NCI-H146 treated with DMSO at 0.1 percent for 48 hours (cell line): ENCODE results near the gene LPAR1.

Experiments used
- DNase-seq: peaks from one replicate; lab custom pipeline; 2025; ENCODE audit not compliant: unreplicated experiment; lab: John Stamatoyannopoulos, UW

Gene LPAR1

GRCh38 chr9:110923601-110924000 is 114.7 kb downstream of the LPAR1 start:
- no peak for DNase-seq

DNA sequence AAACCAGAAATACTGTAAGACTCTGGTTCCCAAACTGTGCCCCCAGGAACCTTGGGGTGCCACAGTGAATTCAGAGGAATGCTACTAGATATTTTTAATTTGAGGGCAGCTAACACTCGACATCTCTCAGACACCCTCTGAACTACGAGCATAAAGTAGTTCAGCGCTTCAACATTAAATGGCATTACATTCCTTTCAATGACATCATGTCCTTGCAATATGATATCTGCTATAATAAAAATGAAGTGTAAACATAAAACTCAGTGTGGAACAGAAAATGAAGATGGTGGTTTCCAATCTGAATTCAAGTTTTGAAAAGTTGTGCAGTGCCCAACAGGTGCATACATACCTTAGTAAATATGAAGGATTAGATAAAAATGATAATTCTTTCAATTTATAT is 116.1 kb downstream of the LPAR1 start:
- no peak for DNase-seq

- no peak for DNase-seq
Observed at GRCh38 chr9:110921705-110922104, 116.6 kb downstream of the LPAR1 start.

- no peak for DNase-seq
Observed at GRCh38 chr9:110919609-110920008, 118.7 kb downstream of the LPAR1 start.

- DNase-seq = no peak
Observed at GRCh38 chr9:110919050-110919435, 119.2 kb downstream of the LPAR1 start.

GRCh38 chr9:110918316-110919049 is 119.8 kb downstream of the LPAR1 start:
- DNase-seq = no peak

- DNase-seq = no peak
Observed at GRCh38 chr9:110916403-110916802, 121.9 kb downstream of the LPAR1 start.

DNA sequence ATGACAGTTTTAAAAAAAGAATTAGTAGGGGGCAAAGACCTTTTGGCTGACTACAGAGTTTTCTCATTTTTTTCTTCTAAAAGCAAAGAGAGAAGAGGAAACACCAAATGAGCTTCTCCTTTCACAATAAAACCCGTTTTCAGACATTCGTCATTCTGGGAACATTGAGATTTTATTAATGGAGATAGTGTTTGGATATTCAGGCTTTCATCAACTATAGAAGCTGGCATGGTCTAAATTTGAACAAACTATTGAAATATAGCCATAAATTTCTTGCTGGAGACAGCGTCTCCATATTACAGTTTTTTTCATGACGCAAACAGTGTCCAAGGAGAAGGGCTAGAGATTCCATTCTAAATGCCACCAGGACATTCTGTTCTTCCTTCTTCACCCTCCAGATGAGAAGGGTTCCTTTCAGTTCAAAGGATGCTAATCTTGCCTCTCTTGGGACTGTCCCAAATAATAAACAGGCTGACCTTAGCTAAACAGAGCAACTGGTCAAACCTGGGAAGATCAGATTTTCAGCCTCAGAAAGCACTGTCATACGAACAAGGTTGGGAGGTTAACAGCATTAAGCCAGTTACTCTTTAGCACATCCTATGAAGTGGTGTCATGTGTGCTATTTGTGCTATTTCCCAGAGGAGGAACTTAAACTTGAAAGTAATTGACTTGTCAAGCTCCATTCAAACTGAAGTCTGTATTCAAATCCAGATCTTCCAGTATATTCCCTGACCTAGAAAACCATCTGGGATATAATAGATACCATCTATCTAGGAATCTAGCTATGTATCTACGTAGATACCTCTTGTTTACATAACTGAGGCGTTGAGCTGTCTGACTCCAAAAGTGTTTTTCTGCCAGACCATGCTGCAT is 125.6 kb downstream of the LPAR1 start:
- no peak for DNase-seq

DNA sequence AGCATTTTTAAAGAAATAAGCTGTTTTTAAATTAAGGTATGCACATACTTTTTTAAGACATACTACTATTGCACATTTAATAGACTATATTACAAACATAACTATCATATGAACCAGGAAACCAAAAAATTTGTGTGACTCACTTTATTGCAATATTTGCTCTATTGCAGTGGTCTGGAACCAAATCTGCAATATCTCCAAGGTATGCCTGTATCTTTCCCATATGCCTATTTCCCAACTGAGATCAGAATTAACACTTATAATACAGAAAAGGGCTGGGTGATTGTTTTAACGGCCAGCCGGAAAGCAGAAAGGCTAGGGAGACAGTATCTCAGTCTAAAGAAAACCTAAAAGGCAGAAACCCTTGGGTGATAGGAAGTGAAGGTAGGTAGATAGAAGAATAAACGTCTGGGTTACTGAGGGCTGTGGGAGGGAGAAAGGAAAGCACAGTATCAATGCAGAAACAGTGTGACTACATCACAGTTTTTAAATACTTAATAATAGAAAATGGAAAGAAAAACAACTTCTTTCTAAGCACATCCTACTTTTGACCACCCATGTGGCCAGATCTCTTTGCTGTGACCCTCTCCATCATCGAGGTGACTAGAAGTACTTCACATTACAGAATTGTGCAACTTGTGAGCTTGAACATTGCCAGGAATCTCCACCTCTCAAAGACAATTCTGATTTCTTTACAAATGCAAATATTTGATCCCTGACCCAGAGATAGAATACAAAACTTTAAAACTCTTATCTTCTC is 126.4 kb downstream of the LPAR1 start:
- no peak for DNase-seq

DNA sequence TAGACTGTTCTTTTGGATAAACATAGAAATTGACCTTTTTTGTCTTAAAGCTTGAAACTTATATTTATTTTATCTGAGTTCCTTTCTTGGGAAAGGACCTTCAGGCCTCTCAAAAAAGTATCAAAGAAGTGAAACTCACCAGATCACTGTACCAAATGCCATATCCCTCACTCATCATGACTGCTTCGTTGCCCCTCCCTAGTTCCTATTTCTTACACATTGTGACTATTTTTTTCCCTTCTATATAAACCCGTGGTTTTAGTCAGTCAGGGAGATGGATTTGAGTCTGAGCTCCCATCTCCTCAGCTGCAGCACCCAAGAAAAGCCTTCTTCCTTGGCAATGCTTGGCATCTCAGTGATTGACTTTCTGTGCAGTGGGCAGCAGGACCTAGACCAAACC is 129.4 kb downstream of the LPAR1 start:
- DNase-seq = no peak

DNA sequence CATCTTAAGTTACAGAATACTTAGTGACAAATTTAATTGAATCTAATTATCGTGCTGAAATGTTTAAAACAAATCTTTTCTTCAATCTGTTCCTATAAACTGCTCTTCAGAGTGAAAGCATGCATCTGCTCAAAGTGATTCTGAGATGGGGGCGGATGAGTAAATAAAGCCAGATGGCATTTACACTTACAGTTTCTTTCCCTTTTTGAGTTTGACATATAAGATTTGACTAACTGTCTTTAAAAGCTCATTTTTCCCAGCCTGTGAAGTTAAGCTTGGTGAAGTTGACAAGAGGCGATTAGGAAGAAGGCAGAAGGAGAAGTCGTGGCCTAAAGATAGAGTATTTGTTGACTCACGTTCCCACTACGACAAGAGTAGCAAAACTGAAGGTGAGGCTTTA is 137.4 kb downstream of the LPAR1 start:
- DNase-seq = no peak

- no peak for DNase-seq
Observed at GRCh38 chr9:110900456-110900855, 137.8 kb downstream of the LPAR1 start.

- DNase-seq = no peak
Observed at GRCh38 chr9:110898866-110899265, 139.4 kb downstream of the LPAR1 start.

DNA sequence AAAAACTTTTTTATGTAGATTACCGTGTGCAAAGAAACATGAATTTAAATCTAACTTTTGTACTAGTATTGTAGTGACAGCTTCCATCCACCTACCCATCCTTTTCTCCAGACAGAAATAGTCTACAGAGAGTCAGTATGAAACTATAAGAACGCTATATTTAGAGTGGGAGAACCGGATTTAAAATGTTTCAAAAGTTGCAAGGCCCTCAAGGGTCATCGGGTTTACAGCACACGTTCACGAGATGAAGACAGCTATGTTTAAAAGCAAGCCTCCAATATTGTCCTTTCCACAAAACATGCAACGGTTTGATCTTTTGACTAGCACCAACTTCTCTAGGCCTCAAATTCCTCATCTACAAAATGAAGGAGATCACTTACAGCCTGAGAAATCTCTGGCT is 139.9 kb downstream of the LPAR1 start:
- no peak for DNase-seq

DNA sequence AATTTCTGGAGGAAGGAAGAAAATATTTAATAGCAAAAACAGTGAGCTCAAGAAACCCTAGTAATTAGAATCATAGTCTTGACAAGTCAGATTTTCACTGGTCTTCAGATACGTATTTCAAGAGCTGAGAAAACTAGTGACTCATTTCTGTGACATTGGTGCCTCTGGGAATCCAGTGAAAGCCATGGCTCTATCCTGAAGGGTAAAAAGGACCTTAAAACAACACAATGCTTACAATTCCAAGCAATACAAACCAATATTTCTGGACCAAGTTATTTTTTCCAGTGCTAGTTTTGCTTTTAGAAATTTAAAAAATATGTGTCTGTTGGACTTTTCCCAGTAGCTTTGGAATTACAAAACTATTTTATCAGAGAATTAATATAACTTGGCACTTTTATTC is 140.3 kb downstream of the LPAR1 start:
- DNase-seq = no peak

DNA sequence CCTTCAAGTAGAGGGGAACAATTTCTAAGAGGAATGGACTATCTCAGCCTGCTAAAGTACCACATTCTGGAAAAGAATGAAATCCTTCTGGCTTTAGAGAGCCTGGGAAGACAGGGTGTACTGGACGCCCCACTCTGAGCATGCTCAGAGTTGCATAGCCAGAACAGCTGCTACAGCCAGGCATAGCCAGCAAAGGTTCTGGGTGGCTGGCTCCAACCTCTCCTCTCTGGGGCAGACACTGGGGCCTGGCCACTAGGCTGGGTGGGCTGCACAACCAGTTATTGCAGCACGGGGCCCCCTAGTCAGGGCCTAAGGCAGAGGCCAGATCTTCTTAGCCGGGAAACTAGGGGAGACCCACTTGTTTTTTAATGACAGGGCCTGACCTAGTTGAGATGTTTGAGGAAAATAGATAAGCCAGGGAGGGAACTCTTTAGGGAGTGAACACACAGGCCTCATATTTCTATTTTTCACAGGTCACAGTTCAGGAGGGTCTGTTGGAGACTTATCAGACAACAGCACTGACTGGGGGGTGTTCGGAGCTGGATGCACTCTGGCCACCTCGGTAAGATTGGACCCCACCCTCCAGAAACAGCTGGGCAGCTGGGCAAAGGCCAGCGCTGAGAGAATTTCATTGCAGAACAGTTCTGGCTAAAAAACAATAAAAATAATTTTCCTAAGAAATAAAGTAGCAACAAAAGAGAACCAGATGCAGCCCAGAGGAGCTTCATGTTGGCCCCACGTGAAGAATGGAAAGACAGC is 142.9 kb downstream of the LPAR1 start:
- DNase-seq = no peak

DNA sequence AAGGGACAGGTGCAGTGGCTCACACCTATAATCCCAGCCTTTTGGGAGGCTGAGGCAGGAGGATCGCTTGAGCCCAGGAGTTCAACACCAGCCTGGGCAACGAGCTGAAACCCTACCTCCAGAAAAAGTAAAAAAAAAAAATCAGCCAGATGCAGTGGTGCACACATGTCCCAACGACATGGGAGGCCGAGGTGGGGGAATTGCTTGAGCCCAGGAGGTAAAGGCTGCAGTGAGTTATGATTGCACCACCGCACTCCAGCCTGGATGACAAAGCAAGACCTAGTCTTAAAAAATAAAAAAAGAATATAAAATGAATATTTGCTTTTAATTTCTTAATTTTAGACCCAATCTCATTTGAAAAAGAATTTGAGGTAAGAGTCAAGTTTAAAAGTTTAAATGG is 143.5 kb downstream of the LPAR1 start:
- DNase-seq = no peak

DNA sequence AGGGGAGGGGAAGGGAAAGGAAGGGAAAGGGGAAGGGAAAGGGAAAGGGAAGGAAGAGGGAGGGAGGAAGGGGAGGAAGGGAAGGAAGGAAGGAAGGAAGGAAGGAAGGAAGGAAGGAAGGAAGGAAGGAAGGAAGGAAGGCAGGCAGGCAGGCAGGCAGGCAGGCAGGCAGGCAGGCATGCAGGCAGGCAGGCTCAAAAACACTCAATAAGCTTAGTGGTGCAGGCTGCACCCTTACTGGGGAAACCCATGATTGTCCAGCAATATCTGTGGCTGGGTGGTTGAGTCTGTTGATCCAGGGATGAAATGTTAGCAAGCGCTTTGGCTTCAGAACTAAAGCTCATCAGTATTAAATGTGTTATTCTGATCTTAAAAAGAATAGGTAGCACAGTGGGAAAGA is 145.6 kb downstream of the LPAR1 start:
- DNase-seq = no peak

DNA sequence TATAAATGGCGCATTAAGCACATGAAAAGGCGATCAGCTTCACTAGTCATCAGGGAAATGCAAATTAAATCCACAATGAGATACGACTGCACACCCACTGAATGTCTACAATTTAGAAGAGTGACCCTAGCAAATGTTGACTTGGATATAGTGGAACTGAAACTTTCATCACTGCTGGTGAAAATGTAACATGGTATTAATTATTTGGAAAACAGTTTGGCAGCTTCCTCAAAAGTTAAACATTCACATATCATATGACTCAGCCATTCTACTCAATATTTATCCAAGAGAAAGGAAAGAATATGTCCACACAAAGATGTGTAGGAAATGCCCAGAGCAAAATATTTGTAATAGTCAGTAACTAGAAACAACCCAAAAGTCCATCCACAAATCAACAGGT is 146.5 kb downstream of the LPAR1 start:
- no peak for DNase-seq

DNA sequence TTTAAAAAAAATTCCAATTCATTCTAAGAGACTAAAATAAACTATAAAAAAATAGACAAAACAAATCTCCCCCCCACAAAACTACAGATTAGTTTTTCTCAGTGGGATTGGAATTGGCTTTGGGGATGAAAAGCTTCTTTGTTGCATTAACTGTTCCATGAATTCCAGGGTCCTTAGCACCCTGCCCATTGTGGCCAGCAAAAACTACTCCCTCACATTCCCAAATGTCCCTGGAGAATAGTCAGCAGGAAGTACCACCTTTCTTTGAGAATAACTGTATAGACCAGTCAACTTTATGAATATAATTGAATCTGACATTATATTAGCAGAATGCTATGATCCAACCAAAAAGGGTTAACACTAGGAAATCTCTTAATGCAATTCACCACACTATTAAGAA is 147.9 kb downstream of the LPAR1 start:
- no peak for DNase-seq

- DNase-seq = no peak
Observed at GRCh38 chr9:110887276-110887675, 151.0 kb downstream of the LPAR1 start.
